ENCODE data around the gene TYMS. TPM values are rescaled to one million over a fixed set of nuclear protein-coding genes. Genes with fewer than 3 reads are reported as not detected.

Gene TYMS
- total RNA-seq, 2 donors from 2014 or later = 32.8 to 131 TPM

GRCh38 chr18:670522-670921, 13.1 kb downstream of the TYMS start:
- no peak overlapping the region for H3K9ac ChIP-seq (ENCODE audit: low read depth in 2 of 2, low read length in 2 of 2)
- H3K4me1 ChIP-seq = no peaks in the 10 kb centered on the region
- no peak overlapping the region for H3K27ac ChIP-seq
- no peak for DNase-seq
- H3K4me3 ChIP-seq = no peak overlapping the region
- intact Hi-C loops (cut with DNase I) = no loop called here
- H3K36me3 ChIP-seq = no peaks in the 10 kb centered on the region
- H3K27me3 ChIP-seq = no peaks in the 10 kb centered on the region
- TF ChIP-seq, protein P1, sequence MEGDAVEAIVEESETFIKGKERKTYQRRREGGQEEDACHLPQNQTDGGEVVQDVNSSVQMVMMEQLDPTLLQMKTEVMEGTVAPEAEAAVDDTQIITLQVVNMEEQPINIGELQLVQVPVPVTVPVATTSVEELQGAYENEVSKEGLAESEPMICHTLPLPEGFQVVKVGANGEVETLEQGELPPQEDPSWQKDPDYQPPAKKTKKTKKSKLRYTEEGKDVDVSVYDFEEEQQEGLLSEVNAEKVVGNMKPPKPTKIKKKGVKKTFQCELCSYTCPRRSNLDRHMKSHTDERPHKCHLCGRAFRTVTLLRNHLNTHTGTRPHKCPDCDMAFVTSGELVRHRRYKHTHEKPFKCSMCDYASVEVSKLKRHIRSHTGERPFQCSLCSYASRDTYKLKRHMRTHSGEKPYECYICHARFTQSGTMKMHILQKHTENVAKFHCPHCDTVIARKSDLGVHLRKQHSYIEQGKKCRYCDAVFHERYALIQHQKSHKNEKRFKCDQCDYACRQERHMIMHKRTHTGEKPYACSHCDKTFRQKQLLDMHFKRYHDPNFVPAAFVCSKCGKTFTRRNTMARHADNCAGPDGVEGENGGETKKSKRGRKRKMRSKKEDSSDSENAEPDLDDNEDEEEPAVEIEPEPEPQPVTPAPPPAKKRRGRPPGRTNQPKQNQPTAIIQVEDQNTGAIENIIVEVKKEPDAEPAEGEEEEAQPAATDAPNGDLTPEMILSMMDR (IDR thresholded peaks at IDR 0.05) = no peak
- H3K9me3 ChIP-seq = no peaks in the 10 kb centered on the region

DNA sequence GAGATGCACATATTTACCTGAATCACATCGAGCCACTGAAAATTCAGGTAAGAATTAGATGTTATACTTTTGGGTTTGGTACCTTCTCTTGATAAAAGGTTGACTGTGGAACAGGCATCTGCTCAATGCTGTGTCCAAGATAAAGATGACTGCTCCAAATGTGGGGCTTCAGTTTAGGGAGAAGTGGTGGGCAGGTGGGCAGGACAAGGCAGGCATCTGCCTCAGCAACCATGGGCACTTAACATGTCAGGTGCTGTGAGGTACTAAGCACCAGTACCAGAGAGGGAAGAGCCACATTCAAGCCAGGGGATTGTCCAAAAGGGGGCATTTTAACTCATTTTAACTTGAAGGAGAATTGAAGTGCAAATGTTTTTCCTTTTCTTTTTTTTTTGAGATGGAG, 14.0 kb downstream of the TYMS start:
- Histone ChIP-seq H3K9me3 (no peaks in the 10 kb centered on the region), H3K27me3 (no peaks in the 10 kb centered on the region), H3K4me3 (no peak overlapping the region), H3K4me1 (no peaks in the 10 kb centered on the region), H3K36me3 (no peaks in the 10 kb centered on the region), H3K27ac (no peak overlapping the region), H3K9ac (ENCODE audit: low read depth in 2 of 2, low read length in 2 of 2) (no peak overlapping the region)
- intact Hi-C loops (cut with DNase I) = no loop called here
- DNase-seq = no peak
- TF ChIP-seq, protein P1 (IDR thresholded peaks at IDR 0.05) = no peak

GRCh38 chr18:673317-673716, 15.9 kb downstream of the TYMS start:
- no peak overlapping the region for H3K4me3 ChIP-seq
- TF ChIP-seq, protein P1 (IDR thresholded peaks at IDR 0.05) = no peak
- no peaks in the 10 kb centered on the region for H3K9me3 ChIP-seq
- H3K36me3 ChIP-seq = no peaks in the 10 kb centered on the region
- intact Hi-C loops (cut with DNase I) = no loop called here
- H3K9ac ChIP-seq (ENCODE audit: low read depth in 2 of 2, low read length in 2 of 2) = no peak overlapping the region
- no peak overlapping the region for H3K27ac ChIP-seq
- no peaks in the 10 kb centered on the region for H3K27me3 ChIP-seq
- no peak for DNase-seq
- no peaks in the 10 kb centered on the region for H3K4me1 ChIP-seq

DNA sequence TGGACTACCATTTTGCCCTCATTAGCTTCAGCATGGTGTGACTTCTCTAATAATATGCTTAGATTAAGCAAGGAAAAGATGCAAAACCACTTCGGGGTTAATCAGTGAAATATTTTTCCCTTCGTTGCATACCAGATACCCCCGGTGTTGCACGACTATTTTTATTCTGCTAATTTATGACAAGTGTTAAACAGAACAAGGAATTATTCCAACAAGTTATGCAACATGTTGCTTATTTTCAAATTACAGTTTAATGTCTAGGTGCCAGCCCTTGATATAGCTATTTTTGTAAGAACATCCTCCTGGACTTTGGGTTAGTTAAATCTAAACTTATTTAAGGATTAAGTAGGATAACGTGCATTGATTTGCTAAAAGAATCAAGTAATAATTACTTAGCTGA, 16.3 kb downstream of the TYMS start:
- DNase-seq = no peak
- Histone ChIP-seq H3K4me1 (no peaks in the 10 kb centered on the region), H3K4me3 (no peak overlapping the region), H3K9me3 (no peaks in the 10 kb centered on the region), H3K36me3 (no peaks in the 10 kb centered on the region), H3K27me3 (no peaks in the 10 kb centered on the region), H3K9ac (ENCODE audit: low read depth in 2 of 2, low read length in 2 of 2) (no peak overlapping the region), H3K27ac (no peak overlapping the region)
- TF ChIP-seq, protein P1 (IDR thresholded peaks at IDR 0.05) = no peak
- intact Hi-C loops (cut with DNase I) = no loop called here

GRCh38 chr18:675307-675706, 17.9 kb downstream of the TYMS start:
- H3K27me3 ChIP-seq = no peaks in the 10 kb centered on the region
- no peak overlapping the region for H3K27ac ChIP-seq
- TF ChIP-seq, protein P1 (IDR thresholded peaks at IDR 0.05) = no peak
- H3K9me3 ChIP-seq = no peaks in the 10 kb centered on the region
- H3K9ac ChIP-seq (ENCODE audit: low read depth in 2 of 2, low read length in 2 of 2) = no peak overlapping the region
- no peak for DNase-seq
- intact Hi-C loops (cut with DNase I) = no loop called here
- H3K4me1 ChIP-seq = no peaks in the 10 kb centered on the region
- no peaks in the 10 kb centered on the region for H3K36me3 ChIP-seq
- no peak overlapping the region for H3K4me3 ChIP-seq

- DNase-seq = no peak
- no peak overlapping the region for H3K9ac ChIP-seq (ENCODE audit: low read depth in 2 of 2, low read length in 2 of 2)
- H3K9me3 ChIP-seq = no peaks in the 10 kb centered on the region
- intact Hi-C loops (cut with DNase I) = no loop called here
- H3K27ac ChIP-seq = no peak overlapping the region
- no peaks in the 10 kb centered on the region for H3K4me1 ChIP-seq
- no peaks in the 10 kb centered on the region for H3K27me3 ChIP-seq
- no peaks in the 10 kb centered on the region for H3K36me3 ChIP-seq
- H3K4me3 ChIP-seq = no peak overlapping the region
- TF ChIP-seq, protein P1 (IDR thresholded peaks at IDR 0.05) = no peak
Measured at GRCh38 chr18:676069-676468, 18.6 kb downstream of the TYMS start.
